Measurements from ENCODE around the gene HKDC1. TPM values are rescaled to one million over a fixed set of nuclear protein-coding genes. Genes with fewer than 3 reads are reported as not detected.
"Not testable (repeated sequence)": the region's sequence is repeated elsewhere in the genome, so short reads cannot be mapped to it uniquely, and the experiment has no call there.

The HKDC1 gene
- polyA plus RNA-seq, 1 donor: 91.5 TPM

DNA sequence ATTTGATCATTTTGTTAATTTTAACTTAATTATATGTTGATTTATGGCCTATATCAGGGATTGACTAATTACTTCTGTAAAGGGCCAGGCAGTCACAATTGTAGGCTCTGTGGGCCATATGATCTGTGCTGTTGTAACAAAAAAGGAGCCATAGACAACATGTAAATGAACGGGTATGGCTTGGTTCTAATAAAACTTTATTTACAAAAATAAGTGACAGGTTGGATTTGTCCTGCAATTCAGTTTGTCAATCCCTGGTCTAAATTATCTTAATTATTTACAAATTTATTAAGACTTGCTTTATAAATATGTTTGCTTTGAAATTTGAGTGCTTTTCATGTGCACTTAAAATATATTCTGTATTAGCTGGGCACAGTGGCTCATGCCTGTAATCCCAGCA, 55.3 kb downstream of the HKDC1 start:
- Histone ChIP-seq H3K9me3 (ENCODE audit: control insufficient read depth, low read depth, low read length) (no peaks in the 10 kb centered on the region), H3K4me1 (ENCODE audit: control insufficient read depth, insufficient read depth, low read length) (no peaks in the 10 kb centered on the region), H3K27ac (ENCODE audit: low read length) (no peak overlapping the region), H3K4me3 (ENCODE audit: low read length) (no peak overlapping the region), H3K36me3 (ENCODE audit: control insufficient read depth, insufficient read depth, low read length) (no peaks in the 10 kb centered on the region), H3K27me3 (ENCODE audit: control insufficient read depth, insufficient read depth, low read length) (no peaks in the 10 kb centered on the region)
- no peak for DNase-seq
- WGBS (ENCODE audit: insufficient coverage, low lambda C conversion rate): no CpG with 5 or more reads among the region's 1 CpG

DNA sequence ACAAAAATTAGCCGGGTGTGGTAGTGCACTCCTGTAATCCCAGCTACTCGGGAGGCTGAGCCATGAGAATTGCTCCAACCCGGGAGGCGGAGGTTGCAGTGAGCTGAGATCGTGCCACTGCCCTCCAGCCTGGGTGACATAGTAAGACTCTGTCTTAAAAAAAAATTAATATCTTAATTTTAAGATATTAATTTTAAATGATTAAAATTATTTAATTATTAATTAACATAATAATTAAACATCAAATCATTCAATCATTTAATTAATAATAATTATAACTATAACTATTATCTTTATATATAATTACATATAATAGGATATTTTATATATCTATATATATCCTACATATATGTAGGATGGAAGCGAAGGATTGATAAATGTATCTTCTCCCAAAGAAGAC, 56.4 kb downstream of the HKDC1 start:
- H3K4me1 ChIP-seq (ENCODE audit: control insufficient read depth, insufficient read depth, low read length): no peaks in the 10 kb centered on the region
- DNase-seq: no peak
- 100% methylated on average over 1 of the region's 6 CpGs for WGBS (ENCODE audit: insufficient coverage, low lambda C conversion rate)
- H3K27ac ChIP-seq (ENCODE audit: low read length): no peak overlapping the region
- no peaks in the 10 kb centered on the region for H3K36me3 ChIP-seq (ENCODE audit: control insufficient read depth, insufficient read depth, low read length)
- no peaks in the 10 kb centered on the region for H3K9me3 ChIP-seq (ENCODE audit: control insufficient read depth, low read depth, low read length)
- H3K27me3 ChIP-seq (ENCODE audit: control insufficient read depth, insufficient read depth, low read length): peaks cover 2% of the 10 kb centered on the region
- no peak overlapping the region for H3K4me3 ChIP-seq (ENCODE audit: low read length)

DNA sequence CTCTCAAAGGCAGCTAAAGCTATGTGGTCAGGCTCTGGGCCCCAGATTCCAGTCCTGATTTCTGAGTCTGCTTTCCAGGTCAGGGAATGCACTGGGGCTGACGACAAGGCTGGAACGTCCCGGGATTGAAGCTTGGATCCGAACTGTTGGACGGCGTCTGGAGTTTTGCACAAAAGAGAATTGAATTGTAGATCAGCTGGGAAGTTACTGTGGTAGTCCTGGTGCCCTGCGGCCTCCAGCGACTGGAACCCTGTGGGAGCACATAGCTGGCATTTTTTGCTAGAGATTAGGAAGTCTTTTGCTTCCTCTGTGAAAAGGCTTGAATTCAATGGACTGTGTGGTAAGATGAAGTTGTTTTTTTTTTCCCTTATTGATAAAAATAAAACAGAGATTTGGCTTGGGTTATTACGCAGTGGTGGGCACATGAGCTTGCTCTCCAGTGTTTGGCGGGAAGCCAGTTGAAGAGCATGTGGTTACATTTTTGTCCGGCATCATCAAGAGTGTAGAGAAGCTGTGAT, 58.4 kb downstream of the HKDC1 start, which contains the start of gene HK1:
Gene HK1 (plus strand): TSS at position 51 of the 518 bp plus-strand sequence.
- no peak within 1 kb of the TSS for H3K27ac ChIP-seq (ENCODE audit: low read length)
- H3K4me1 ChIP-seq (ENCODE audit: control insufficient read depth, insufficient read depth, low read length): no peaks in the 10 kb centered on the region
- no CpG with 5 or more reads among the region's 11 CpGs for WGBS (ENCODE audit: insufficient coverage, low lambda C conversion rate)

DNA sequence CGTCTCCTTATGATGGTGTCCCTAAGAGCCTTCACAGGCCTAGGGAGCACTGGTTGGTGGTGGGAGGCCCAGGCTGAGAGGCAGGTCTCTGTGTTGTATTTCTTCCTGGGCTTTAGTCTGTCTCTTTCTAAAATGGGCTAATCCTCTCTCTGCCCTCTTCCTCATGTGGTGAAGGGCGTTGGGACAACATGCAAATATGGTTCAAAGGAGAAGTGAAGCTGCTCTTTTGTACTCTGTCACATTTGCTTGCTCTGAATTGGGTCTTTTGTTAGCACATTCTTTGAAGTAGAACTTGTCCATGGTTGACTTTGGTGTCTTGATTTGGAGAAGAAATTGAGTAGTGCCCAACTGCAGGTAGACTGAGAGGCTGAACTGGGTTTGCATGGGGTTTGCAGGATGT, 59.0 kb downstream of the HKDC1 start:
- Histone ChIP-seq H3K4me1 (ENCODE audit: control insufficient read depth, insufficient read depth, low read length) (no peaks in the 10 kb centered on the region), H3K9me3 (ENCODE audit: control insufficient read depth, low read depth, low read length) (no peaks in the 10 kb centered on the region), H3K27ac (ENCODE audit: low read length) (no peak overlapping the region), H3K36me3 (ENCODE audit: control insufficient read depth, insufficient read depth, low read length) (no peaks in the 10 kb centered on the region), H3K4me3 (ENCODE audit: low read length) (no peak overlapping the region), H3K27me3 (ENCODE audit: control insufficient read depth, insufficient read depth, low read length) (peaks cover 5% of the 10 kb centered on the region)
- WGBS (ENCODE audit: insufficient coverage, low lambda C conversion rate): no CpG with 5 or more reads among the region's 2 CpGs
- DNase-seq: no peak

More for the DNA sequence above, 58.4 kb downstream of the HKDC1 start, which contains the start of gene HK1:
- no peak within 1 kb of the TSS for H3K4me3 ChIP-seq (ENCODE audit: low read length)
- H3K27me3 ChIP-seq (ENCODE audit: control insufficient read depth, insufficient read depth, low read length): peaks cover 5% of the 10 kb centered on the region
- no peaks in the 10 kb centered on the region for H3K9me3 ChIP-seq (ENCODE audit: control insufficient read depth, low read depth, low read length)
- no peaks in the 10 kb centered on the region for H3K36me3 ChIP-seq (ENCODE audit: control insufficient read depth, insufficient read depth, low read length)
- DNase-seq: no peak

DNA sequence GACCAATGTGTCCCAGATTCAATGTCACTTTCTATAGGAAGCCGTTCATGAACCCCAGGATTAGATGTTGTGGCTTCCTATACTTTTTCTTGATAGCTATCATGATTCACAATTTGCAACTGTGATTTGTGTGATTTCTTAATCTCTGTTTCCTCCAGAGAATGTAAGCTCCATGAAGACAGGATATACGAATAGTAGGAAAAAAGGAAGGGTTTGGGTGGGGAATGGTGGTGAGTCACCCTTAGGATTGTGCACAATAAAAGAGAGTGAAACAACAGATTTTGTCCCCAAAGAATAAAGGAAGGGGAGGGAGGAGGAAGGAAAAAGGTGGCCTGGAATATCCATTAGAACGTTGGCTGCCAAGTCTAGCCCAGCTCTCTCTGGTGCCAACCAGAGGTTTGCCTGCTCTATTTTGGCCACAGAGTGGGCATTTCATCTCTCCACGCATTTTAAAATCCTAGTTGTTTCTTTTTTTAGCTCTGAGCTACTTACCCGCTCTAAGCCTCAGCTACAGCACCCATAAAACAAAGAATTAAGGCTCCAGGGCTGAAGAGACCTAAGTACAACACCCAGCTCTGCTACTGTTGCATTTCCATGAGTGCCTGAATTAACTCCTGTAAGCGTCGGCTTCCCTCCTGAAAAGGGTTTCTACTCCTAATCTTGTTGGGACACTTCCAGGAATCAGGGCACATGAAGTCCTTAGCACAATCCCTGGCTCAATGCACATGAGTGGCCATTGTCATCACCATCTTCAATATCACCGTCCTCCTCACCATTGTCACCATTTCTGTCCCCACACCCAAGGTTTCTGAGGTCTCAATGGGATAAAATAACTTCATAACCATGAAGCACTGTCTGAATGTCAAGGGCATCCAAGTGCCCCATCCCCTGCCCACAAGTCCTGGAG, 61.6 kb downstream of the HKDC1 start:
- no peak for DNase-seq
- Histone ChIP-seq H3K4me3 (ENCODE audit: low read length) (no peak overlapping the region), H3K9me3 (ENCODE audit: control insufficient read depth, low read depth, low read length) (no peaks in the 10 kb centered on the region), H3K36me3 (ENCODE audit: control insufficient read depth, insufficient read depth, low read length) (no peaks in the 10 kb centered on the region), H3K27me3 (ENCODE audit: control insufficient read depth, insufficient read depth, low read length) (peaks cover 9% of the 10 kb centered on the region), H3K4me1 (ENCODE audit: control insufficient read depth, insufficient read depth, low read length) (no peaks in the 10 kb centered on the region), H3K27ac (ENCODE audit: low read length) (no peak overlapping the region)
- 100% methylated on average over 1 of the region's 8 CpGs for WGBS (ENCODE audit: insufficient coverage, low lambda C conversion rate)

DNA sequence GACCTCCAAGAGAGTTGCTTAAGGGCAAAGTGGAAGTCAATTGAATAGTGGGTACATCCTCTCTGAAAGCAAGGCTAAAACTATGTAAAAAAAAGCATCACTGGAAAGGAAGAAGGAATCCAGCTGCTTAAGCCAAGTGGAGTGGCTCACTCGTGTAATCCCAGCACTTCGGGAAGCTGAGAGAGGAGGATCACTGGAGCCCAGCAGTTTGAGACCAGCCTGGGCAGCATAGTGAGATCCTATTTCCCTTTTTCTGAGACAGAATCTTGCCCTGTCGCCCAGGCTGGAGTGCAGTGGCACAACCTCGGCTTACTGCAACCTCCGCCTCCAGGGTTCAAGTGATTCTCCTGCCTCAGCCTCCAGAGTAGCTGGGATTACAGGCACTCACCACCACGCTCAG, 64.3 kb downstream of the HKDC1 start:
- WGBS (ENCODE audit: insufficient coverage, low lambda C conversion rate): no CpG with 5 or more reads among the region's 6 CpGs
- not testable (repeated sequence) for H3K27ac ChIP-seq (ENCODE audit: low read length); H3K27me3 ChIP-seq (ENCODE audit: control insufficient read depth, insufficient read depth, low read length); H3K36me3 ChIP-seq (ENCODE audit: control insufficient read depth, insufficient read depth, low read length); H3K9me3 ChIP-seq (ENCODE audit: control insufficient read depth, low read depth, low read length); H3K4me1 ChIP-seq (ENCODE audit: control insufficient read depth, insufficient read depth, low read length); DNase-seq; H3K4me3 ChIP-seq (ENCODE audit: low read length)

DNA sequence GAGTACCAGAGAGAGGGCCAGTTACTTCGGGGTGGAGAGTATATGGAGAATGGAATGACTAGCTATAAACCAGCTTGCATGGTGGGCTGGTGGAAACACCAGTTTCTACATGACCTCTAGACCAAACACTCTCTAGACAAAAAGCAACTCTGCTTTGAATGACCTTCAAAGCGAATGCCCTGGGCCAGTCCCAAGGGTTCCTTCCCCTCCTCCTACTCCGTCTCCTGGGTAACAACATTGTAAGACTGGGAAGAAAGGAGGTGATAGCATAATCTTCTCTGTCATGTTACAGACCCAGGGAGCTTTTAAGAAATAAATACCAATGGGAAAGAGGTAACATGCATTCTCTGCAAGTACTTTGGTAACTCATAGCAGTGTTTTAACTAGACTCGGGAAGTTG, 65.6 kb downstream of the HKDC1 start:
- 50% methylated on average over 1 of the region's 4 CpGs for WGBS (ENCODE audit: insufficient coverage, low lambda C conversion rate)
- no peaks in the 10 kb centered on the region for H3K36me3 ChIP-seq (ENCODE audit: control insufficient read depth, insufficient read depth, low read length)
- H3K9me3 ChIP-seq (ENCODE audit: control insufficient read depth, low read depth, low read length): no peaks in the 10 kb centered on the region
- H3K4me3 ChIP-seq (ENCODE audit: low read length): no peak overlapping the region
- peaks cover 9% of the 10 kb centered on the region for H3K27me3 ChIP-seq (ENCODE audit: control insufficient read depth, insufficient read depth, low read length)
- H3K27ac ChIP-seq (ENCODE audit: low read length): no peak overlapping the region
- no peak for DNase-seq
- no peaks in the 10 kb centered on the region for H3K4me1 ChIP-seq (ENCODE audit: control insufficient read depth, insufficient read depth, low read length)

DNA sequence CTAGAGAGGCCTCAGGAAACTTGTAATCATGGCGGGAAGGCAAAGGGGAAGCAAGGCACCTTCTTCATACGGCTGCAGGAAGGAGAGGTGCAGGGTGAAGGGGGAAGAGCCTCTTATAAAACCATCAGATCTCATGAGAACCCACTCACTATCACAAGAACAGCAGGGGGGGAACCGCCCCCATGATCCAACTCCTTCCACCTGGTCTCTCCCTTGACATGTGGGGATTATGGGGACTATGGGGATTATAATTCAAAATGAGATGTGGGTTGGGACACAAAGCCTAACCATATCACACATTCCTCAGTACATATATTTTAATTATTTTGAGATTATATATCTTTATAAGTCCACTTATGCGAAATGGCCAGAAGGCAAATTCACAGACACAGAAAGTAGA, 67.0 kb downstream of the HKDC1 start:
- H3K4me3 ChIP-seq (ENCODE audit: low read length): no peak overlapping the region
- DNase-seq: no peak
- H3K36me3 ChIP-seq (ENCODE audit: control insufficient read depth, insufficient read depth, low read length): no peaks in the 10 kb centered on the region
- no peaks in the 10 kb centered on the region for H3K4me1 ChIP-seq (ENCODE audit: control insufficient read depth, insufficient read depth, low read length)
- no CpG with 5 or more reads among the region's 4 CpGs for WGBS (ENCODE audit: insufficient coverage, low lambda C conversion rate)
- no peak overlapping the region for H3K27ac ChIP-seq (ENCODE audit: low read length)
- no peaks in the 10 kb centered on the region for H3K9me3 ChIP-seq (ENCODE audit: control insufficient read depth, low read depth, low read length)
- H3K27me3 ChIP-seq (ENCODE audit: control insufficient read depth, insufficient read depth, low read length): peaks cover 8% of the 10 kb centered on the region

DNA sequence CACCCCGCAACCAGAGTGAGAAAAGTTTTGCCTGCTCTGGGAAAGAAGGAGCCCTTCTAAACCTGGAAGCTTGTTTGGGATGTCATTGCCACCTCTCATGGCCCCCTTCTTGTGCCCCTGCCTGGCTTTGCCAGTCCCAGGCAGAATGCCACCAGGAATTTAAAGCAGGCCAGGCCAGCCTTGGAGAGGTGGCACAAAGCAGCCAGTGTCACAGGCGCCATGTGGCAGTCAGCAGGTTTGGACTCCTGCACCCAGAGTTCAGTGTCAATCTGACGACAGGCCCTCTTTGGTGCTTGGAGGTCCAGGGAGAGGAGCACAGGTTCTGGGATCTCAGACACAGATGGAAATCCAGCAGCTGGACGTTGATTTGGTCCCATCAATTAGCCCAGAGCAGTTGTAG, 70.9 kb downstream of the HKDC1 start:
- Histone ChIP-seq H3K4me3 (ENCODE audit: low read length) (no peak overlapping the region), H3K9me3 (ENCODE audit: control insufficient read depth, low read depth, low read length) (no peaks in the 10 kb centered on the region), H3K4me1 (ENCODE audit: control insufficient read depth, insufficient read depth, low read length) (no peaks in the 10 kb centered on the region), H3K27ac (ENCODE audit: low read length) (no peak overlapping the region), H3K36me3 (ENCODE audit: control insufficient read depth, insufficient read depth, low read length) (no peaks in the 10 kb centered on the region), H3K27me3 (ENCODE audit: control insufficient read depth, insufficient read depth, low read length) (peaks cover 11% of the 10 kb centered on the region)
- no CpG with 5 or more reads among the region's 4 CpGs for WGBS (ENCODE audit: insufficient coverage, low lambda C conversion rate)
- DNase-seq: no peak

DNA sequence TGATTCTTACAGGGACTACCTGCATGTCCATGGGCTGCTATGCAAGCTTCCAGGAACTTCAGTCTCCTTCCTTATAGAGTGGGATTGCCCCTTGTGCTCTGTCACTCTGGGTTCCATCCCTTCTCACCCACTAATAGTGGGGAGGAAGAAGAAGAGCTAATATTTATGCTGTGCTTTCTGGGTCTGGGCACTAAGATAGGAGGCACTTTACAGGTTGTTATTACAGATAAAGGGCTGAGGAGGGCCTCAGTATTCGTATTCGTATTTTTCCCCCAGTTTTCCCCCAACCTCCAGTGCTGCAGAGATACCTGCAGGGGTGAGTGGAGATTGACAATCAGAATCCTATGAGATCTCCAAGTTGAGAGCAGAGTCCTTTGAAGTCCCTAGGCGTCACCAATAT, 72.3 kb downstream of the HKDC1 start:
- no CpG with 5 or more reads among the region's 3 CpGs for WGBS (ENCODE audit: insufficient coverage, low lambda C conversion rate)
- Histone ChIP-seq H3K27me3 (ENCODE audit: control insufficient read depth, insufficient read depth, low read length) (peaks cover 18% of the 10 kb centered on the region), H3K9me3 (ENCODE audit: control insufficient read depth, low read depth, low read length) (no peaks in the 10 kb centered on the region), H3K27ac (ENCODE audit: low read length) (no peak overlapping the region), H3K4me1 (ENCODE audit: control insufficient read depth, insufficient read depth, low read length) (no peaks in the 10 kb centered on the region), H3K36me3 (ENCODE audit: control insufficient read depth, insufficient read depth, low read length) (no peaks in the 10 kb centered on the region), H3K4me3 (ENCODE audit: low read length) (no peak overlapping the region)
- no peak for DNase-seq
